Nephron (organoid): Measurements from ENCODE around the gene TSC22D2.

Source experiments
- H3K27ac Mint-ChIP-seq, 3 experiments: 2 replicates each; pipeline ENCODE4 v1.8.0; 2020; ENCODE audit warnings: mixed read lengths in 3 of 3, mild to moderate bottlenecking in 2 of 3, moderate library complexity in 1 of 3
- H3K27me3 Mint-ChIP-seq: 2 replicates; pipeline ENCODE4 v1.8.0; 2021; ENCODE audit warnings: low read depth, mild to moderate bottlenecking, moderate library complexity, mixed read lengths
- H3K36me3 Mint-ChIP-seq: 2 replicates; pipeline ENCODE4 v1.8.0; 2020; ENCODE audit warnings: low read depth, mixed read lengths
- H3K4me1 Mint-ChIP-seq: 2 replicates; pipeline ENCODE4 v1.8.0; 2020; ENCODE audit warnings: mixed read lengths
- H3K4me3 Mint-ChIP-seq, 3 experiments: 2 replicates each; pipeline ENCODE4 v1.8.0; 2020; ENCODE audit warnings: mild to moderate bottlenecking in 3 of 3, mixed read lengths in 3 of 3, moderate library complexity in 2 of 3
- H3K9me3 Mint-ChIP-seq: 2 replicates; pipeline ENCODE4 v1.8.0; 2020; ENCODE audit warnings: mixed read lengths
- TF ChIP-seq, protein P1 (sequence below), 3 experiments: fragments of 200-600 bp; sonication (generic); IDR thresholded peaks; one replicate each; pipeline ENCODE4 v1.5.0; 2021; ENCODE audit warnings: antibody characterized with exemption in 3 of 3; ENCODE audit not compliant: unreplicated experiment in 3 of 3

The TSC22D2 gene

DNA sequence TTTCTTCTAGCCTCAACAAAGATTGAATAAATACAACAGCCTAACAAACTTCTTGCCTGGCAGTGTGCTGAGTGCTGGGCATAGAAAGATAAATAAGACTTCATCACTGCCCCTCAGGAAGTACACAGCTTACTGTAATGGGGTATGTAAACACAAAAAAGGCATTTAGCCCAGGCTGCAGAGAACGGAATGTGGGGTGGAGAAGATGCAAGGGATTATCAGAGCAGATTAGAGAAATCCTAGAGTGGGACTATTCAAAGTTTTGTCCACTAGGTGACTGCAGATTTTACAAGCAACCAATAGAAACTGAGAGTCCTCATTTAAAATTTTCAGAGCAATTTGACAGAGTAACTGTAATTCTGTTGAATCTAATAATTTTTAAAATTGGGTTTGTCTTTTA, 35.4 kb upstream of the TSC22D2 start:
- peak overlapping the region; percentile 84 to 97 (median 97) for H3K27ac Mint-ChIP-seq

DNA sequence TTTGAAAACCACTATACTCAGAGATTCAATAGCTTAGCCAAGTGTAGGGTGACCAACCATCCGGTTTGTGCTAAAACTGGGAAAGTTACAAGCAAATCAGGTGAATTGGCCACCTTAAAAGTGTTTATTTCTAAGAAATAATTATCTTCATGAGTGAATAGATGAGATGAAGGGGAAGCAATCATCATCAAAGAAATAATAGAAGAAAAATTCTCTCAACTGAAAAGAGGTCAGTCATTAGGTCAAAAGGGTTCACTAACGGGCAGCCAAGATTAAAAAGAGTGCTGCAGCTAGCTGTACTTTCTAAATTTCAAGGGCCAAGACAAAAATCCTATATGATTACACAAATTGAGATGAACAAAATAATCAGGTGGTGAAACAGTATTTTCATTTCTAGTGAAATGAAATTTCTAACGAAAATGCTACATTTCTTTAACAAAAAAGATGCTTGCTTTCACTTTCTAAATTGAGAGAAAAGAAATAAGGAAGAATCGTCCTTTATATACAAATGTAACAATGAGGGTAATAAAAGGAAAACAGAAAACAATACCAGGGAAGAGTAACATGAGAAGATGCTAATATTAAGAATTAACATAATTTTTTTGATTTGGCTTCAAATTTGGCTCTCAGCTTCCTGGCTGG, 34.7 kb upstream of the TSC22D2 start:
- Mint-ChIP-seq H3K27ac (no peak overlapping the region), H3K4me1 (peaks cover 44% of the 10 kb centered on the region), H3K27me3 (no peaks in the 10 kb centered on the region), H3K4me3 (no peak overlapping the region), H3K36me3 (peaks cover 3% of the 10 kb centered on the region), H3K9me3 (no peaks in the 10 kb centered on the region)
- TF ChIP-seq, protein P1, sequence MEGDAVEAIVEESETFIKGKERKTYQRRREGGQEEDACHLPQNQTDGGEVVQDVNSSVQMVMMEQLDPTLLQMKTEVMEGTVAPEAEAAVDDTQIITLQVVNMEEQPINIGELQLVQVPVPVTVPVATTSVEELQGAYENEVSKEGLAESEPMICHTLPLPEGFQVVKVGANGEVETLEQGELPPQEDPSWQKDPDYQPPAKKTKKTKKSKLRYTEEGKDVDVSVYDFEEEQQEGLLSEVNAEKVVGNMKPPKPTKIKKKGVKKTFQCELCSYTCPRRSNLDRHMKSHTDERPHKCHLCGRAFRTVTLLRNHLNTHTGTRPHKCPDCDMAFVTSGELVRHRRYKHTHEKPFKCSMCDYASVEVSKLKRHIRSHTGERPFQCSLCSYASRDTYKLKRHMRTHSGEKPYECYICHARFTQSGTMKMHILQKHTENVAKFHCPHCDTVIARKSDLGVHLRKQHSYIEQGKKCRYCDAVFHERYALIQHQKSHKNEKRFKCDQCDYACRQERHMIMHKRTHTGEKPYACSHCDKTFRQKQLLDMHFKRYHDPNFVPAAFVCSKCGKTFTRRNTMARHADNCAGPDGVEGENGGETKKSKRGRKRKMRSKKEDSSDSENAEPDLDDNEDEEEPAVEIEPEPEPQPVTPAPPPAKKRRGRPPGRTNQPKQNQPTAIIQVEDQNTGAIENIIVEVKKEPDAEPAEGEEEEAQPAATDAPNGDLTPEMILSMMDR (IDR thresholded peaks at IDR 0.05; ENCODE audit: unreplicated experiment in 3 of 3) = no peak

More for the DNA sequence above, 35.4 kb upstream of the TSC22D2 start:
- Mint-ChIP-seq H3K9me3 (no peaks in the 10 kb centered on the region), H3K36me3 (peaks cover 3% of the 10 kb centered on the region), H3K4me3 (no peak overlapping the region), H3K4me1 (peaks cover 44% of the 10 kb centered on the region), H3K27me3 (no peaks in the 10 kb centered on the region)
- TF ChIP-seq, protein P1 (IDR thresholded peaks at IDR 0.05; ENCODE audit: unreplicated experiment in 3 of 3) = no peak

DNA sequence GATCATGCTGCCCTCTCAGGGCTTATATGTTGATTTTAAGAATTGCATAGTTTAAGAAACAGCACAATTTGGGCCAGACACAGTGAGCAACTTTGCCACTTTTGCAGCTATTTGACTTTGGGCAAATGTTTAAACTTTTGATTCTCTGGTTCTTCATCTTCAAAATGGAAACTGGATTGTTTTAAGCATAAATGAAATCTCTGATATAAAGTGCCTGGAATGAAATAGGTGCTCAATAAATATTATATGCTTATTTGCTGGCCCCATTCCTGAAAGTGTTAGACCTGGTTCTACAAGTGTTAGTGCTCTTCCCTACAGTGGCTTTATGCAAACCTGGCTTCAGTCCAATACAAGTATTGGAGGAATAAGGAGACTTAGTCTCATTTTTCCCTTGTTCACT, 33.1 kb upstream of the TSC22D2 start:
- H3K36me3 Mint-ChIP-seq = peaks cover 3% of the 10 kb centered on the region
- no peaks in the 10 kb centered on the region for H3K9me3 Mint-ChIP-seq
- TF ChIP-seq, protein P1 (IDR thresholded peaks at IDR 0.05; ENCODE audit: unreplicated experiment in 3 of 3) = no peak
- H3K27ac Mint-ChIP-seq = peak overlapping the region; percentile 41 to 83 (median 66)
- no peaks in the 10 kb centered on the region for H3K27me3 Mint-ChIP-seq
- H3K4me3 Mint-ChIP-seq = no peak overlapping the region
- H3K4me1 Mint-ChIP-seq = peaks cover 42% of the 10 kb centered on the region

DNA sequence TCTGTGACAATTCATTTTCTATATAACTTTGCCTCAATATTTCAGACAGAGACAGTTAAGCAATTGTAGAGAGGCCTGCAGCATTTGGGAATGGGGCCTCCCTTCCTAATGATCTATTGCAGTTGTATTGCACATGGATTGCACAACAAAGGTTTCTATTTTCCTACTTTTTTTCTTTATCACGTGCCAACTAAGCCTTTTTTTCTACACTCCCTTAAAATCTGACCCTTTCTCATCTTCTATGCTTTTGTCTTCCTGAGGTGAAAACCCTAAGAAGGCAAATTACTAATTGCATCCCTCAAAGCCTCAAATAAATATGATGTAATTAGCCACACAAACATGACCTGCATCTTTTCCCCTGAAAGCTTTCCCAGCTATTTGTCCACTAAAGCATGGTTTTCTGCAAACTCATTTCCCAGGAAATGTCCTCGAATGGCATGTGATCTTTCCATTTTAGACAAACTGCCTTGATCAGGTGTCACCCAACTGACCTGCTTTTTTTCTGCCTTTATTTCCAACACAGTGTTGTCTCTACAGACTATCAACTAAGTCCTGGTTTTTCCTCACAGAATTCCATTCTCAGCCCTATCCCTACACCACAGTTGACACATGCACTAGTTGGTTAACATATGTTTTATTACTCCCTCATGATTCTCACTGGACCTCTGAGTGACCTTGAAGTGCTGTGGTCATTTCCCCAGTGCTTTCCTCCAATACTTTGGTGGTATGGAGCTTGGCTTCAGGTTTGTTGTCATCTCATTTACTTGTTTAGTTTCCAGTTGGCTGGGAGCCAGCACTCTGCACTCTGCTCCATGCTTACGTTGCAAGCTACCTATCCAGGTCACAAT, 31.9 kb upstream of the TSC22D2 start:
- no peaks in the 10 kb centered on the region for H3K9me3 Mint-ChIP-seq
- no peaks in the 10 kb centered on the region for H3K27me3 Mint-ChIP-seq
- no peak overlapping the region for H3K4me3 Mint-ChIP-seq
- H3K36me3 Mint-ChIP-seq = peaks cover 3% of the 10 kb centered on the region
- TF ChIP-seq, protein P1 (IDR thresholded peaks at IDR 0.05; ENCODE audit: unreplicated experiment in 3 of 3) = no peak
- H3K27ac Mint-ChIP-seq = peak overlapping the region; percentile 42 to 83 (median 83)
- H3K4me1 Mint-ChIP-seq = peaks cover 33% of the 10 kb centered on the region

DNA sequence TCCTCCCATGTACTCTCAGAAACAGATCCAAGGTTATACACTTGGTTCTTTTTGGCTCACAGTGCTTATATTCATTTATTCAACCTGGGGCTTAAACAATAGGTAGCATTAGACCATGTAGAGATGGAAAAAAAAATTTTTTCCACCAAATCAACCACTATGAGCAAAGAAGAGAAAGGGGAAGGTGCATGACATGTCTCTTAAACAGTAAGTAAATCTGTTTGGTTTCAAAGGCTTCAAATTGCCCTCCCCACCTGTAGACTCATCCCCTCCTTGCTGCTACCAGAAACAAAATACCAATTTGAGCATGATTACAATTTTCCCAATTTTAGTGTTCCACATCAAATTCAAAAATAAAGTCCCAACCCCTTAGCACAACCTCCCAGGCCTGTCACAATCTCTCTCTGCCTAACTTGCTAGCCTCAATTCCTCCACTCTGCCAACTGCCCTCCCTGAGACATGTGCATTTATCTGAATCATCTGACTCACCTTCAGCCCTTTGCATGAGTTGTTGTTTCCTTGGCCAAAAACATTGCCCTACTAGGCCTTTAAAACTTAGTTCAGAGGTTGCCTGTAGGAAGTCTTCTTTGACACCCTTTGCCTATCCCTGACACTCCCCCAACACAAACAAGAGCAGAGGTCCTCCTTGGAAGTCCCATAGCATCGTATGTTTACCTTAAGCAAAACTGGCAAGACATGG, 30.3 kb upstream of the TSC22D2 start:
- H3K4me1 Mint-ChIP-seq = peaks cover 21% of the 10 kb centered on the region
- no peaks in the 10 kb centered on the region for H3K9me3 Mint-ChIP-seq
- H3K27ac Mint-ChIP-seq = peak overlapping the region in 1 of 3 experiments; percentile 12
- TF ChIP-seq, protein P1 (IDR thresholded peaks at IDR 0.05; ENCODE audit: unreplicated experiment in 3 of 3) = no peak
- no peak overlapping the region for H3K4me3 Mint-ChIP-seq
- peaks cover under 1% of the 10 kb centered on the region for H3K36me3 Mint-ChIP-seq
- H3K27me3 Mint-ChIP-seq = no peaks in the 10 kb centered on the region
